T follicular helper cell (primary cell): Measurements from ENCODE around the gene NT5C2.
"Not testable (repeated sequence)": the region's sequence is repeated elsewhere in the genome, so short reads cannot be mapped to it uniquely, and the experiment has no call there.

Experiments used
- DNase-seq: peaks from one replicate; pipeline ENCODE4 v3.0.0-alpha.2; 2020; ENCODE audit warnings: low read depth

Gene NT5C2

DNA sequence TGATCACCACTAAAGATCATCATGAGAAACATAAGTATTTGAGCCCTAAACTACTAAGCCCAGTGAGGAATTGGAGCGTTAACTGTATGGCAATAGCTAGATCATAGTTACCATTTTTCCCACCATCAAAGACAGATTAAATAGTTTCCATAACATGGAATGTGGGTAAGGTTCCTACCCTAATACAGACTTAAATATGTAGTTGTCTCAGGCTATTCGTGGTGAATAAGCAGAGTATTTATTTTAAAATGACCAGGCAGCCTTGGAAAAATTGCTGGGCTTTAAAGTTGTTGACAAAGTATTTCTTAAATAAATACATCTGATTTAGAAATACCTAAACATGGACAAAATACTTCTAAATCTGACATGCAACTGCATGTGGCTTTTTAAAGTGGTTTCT lies 106.8 kb downstream of the NT5C2 start:
- DNase-seq, result no peak

DNA sequence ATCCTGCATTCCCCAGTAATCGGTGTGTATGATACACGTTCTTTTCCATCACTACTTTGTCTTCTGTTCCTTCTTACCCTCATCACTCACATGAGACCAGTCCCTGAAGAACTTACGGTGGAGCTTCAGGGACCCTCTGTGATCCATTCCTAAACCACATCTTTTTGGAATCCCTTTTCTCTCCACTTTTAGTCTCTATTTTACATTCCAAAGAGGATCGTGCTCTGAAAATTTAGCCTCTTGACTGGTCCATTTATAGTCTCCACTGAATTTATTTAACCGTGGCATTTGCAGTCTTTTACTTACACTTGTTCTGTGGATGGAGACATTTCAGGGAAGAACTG lies 109.1 kb downstream of the NT5C2 start:
- DNase-seq, result no peak

DNA sequence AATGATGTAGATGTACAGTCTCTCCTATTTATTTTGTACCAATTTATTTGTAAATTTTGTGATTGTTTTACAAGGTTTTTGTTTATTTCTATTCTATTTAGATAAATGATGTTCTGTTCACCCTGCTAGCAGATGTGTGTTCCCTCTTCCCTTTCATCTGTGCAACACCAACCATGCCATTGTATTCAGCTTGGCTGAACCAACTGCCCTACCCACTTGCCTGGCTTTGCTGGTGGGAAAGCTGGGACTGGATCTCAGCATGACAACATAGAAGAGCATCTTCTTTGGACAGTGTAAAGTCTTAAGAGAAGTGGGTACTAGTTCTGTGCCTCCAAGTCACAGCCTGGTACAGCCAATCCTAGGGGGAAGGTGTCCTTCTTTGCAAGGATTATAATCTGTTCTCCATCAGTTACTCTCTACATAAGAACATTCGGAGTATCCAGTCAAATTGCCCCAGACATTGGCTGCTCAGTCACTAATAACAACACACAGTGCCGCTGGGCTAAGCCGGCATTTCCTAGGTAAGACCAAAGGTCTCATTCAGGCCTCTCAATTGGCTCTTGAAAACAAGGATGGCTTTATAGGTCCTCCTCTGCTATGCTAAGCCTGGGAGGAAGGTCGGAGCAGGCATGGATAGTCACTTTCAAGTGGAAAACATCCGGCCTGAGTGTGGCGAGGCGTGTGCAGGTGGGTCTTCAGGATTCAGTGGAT lies 109.7 kb downstream of the NT5C2 start:
- DNase-seq, result no peak

DNA sequence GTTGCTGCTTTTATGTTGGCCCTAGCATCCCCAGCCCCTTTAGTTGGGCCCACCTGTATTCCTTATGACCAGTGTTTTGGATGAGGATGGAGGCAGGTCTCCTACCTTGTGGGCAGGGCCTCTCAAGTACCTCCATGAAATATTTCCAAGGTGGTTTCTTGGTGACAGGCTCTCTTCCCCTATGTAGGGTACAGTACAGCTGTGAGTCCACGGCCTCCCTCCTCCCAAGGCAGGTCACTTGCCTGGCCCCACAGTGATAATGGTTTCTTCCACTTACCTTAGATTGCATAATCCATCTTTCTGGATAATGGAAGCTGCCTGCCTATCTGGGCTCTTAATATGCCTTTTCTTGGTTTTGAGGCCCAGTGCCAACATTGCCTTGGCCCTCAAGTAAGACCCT lies 110.4 kb downstream of the NT5C2 start:
- no peak for DNase-seq

DNA sequence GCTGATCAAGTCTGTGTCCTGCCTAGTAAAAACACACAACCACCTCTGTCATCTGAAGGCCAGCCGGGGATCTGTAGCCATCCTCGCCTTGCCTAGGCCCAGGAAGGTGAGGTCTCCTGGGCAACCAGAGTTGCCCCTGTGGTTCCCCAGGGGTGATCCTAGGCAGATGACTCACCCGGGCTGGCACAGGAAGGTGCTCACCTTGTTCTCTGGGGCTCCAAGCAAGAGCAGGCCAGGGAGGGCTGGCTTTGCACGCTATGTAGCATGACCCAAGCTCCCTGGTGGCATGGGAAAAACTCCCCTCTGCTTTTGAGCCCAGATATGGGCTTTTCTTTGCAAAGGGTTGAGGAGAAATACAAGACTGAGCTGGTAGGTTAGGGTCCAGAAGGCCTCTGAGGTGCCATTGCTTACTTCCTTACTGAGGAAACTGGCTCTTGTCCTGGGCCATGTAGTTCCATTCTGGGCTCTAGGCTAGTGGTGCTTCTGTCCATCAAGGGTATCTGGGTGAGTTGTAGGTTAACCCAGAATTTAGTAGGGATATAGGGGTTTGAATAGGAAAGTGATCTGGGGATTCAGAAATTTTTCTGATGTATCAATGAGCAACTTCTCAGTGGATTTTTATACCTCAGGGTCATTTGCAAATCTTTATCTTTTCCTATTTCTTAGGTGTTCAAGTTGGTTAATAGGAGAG lies 112.0 kb downstream of the NT5C2 start:
- DNase-seq, result no peak

DNA sequence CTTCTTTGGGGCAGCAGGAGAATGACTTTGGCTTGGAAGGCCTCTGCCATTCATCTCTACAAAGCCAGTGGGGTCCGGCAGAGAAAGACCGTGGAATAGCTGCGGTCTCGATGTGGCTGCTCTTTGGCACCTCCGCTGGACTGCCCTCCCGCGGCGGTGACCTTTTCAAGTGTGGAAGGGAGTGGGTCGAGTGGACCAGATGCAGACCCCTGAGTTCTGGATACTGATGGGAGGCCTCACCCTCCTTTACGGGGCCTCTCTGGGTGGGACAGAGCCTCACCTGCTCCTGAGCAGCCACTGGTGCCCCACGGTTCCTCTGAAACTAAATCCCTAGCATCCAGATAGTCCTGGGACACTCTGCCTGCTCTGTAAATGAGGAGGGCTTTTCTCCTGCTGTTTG lies 113.1 kb downstream of the NT5C2 start:
- no peak for DNase-seq

DNA sequence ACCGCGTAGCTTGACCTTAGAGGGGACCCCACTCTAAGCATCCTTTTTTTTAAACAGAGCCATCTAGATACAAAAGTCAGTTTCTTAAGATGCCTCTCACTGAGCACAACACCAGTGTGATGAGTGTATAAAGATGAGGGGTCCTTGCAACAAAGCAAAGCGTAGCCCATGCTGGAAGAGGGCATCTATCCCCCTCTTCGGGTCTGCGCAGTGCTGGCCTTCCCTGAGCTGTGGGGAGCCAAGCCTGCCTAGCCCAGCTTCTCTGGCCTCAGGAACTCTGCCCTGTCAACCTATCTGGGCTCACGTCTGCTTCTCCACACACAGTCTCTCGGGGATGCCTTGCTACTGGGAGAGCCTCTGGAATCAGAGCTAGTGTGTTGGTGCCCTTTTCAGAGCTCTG lies 114.0 kb downstream of the NT5C2 start:
- DNase-seq, result no peak

DNA sequence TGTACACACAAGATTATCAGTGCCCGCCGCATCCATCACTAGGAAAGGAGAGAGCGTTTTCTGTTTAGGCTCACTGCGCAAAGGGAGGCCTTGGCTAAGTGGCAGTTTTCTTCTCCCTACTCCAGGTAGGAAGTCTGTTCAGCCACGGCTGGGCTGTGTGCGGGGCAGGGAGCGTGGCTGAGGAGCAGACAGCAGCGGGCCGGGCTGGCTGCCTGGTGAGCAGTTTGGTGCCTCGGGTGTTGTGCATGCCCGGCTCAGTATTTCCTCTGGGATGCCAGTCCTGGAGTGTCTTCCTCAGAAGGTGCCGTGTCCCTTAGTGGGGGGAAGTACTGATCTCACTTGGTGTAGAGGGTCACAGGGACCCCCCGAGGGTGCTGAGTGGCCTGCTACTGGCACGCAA lies 114.4 kb downstream of the NT5C2 start:
- DNase-seq, result no peak

DNA sequence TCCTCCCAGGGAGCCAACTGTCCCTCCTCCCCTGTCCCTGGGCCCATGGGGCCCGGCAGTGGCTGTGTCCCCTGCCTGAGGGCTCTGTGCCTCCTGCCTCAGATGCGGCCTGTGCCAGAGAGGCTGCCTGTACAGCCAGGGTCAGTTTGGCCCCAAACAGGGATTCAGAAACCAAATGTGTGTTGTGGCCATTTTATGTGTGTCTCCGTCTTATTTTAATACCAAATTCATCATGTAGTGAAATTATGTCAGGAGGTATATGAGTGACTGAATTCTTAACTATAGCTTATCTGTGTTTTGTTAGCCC lies 114.8 kb downstream of the NT5C2 start:
- no peak for DNase-seq

DNA sequence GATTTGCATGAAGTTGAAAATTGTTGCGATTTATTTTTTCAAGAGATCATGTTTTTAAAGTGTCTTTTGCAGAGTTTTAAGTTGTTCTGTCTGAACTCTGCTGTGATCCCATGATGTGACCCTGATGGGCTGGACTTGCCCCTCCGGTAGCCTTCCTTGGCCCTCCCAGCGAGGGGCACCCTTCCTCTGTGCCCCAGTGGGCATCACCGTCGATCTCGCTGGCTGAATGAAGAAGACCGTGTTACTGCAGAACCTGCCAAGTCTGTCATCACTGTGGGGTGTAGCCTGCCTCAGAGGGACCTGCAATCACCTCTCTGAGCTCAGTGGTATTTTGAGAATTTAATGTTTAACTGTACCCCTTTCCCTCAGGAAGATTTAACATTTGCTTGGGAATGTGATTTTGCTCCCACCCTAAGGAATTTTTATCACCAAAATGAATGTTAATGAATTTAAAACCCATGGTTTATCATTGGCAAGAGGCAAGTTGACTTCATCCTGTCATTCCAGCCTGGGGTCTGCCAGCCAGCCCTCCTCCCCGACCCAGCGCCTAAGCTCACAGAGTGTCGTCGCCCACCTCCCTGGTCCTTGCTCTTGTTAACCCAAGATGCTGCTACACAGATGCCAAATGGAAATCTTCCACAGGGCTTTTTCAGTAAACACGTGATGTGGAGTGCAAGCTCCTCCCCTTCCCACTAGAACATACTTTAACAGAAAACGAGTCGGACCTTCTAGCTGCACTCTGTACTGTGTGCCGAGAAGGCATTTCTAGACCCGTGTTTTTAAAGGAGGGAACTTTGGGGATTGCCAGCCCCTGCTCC lies 115.4 kb downstream of the NT5C2 start:
- DNase-seq, result no peak

DNA sequence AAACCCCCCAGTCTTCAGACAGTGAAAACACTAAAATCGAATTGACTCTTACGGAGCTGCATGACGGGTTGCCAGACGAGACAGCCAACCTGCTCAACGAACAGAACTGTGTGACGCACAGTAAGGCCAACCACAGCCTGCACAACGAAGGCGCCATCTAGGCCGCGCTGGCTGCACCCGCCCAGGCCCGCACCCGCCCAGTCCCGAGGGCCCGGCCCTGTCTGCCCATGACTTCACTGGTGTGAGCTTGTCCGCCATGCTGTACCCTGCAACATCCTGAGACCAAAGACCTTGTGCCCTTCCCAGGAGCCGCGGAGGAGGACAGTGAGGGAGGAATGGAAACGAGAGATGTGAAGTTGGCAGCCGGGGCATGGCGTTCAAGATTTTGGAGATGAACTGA lies 116.1 kb downstream of the NT5C2 start:
- no peak for DNase-seq

DNA sequence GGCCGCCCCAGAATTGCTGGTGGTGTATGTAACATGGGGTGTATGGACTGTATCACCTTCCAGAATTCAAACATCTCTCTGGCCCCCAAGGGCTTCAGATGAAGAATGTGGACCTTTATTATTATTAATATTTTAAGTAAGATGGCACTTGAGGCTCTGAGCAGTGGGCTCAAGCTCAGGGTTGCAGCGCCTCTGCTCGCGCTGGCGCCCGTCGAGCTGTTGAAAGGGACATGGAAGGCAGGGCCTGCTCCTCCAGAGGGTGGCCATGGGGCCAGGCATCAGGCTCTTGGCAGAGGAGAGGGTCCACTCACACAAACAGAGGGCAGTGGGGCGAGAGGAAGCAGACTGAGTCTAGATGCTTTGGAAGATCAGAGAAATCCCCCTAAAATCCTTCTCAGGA lies 120.2 kb downstream of the NT5C2 start:
- DNase-seq, result no peak

DNA sequence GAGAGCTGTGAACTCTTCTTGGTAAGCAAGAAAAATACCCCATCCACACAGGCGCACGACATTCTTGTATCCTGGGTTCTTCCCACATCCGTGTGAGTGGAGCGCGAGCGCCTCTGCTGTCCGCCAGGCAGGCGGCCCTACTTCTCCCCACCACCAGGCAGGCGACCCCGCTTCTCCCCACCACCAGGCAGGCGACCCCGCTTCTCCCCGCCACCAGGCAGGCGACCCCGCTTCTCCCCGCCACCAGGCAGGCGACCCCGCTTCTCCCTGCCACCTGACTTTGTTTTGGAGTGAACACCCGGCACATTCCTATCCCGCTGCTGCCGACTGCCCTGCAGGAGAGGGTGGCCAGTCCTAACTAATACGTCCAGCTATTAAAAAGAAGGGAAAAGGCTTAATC lies 120.8 kb downstream of the NT5C2 start:
- DNase-seq, result no peak

DNA sequence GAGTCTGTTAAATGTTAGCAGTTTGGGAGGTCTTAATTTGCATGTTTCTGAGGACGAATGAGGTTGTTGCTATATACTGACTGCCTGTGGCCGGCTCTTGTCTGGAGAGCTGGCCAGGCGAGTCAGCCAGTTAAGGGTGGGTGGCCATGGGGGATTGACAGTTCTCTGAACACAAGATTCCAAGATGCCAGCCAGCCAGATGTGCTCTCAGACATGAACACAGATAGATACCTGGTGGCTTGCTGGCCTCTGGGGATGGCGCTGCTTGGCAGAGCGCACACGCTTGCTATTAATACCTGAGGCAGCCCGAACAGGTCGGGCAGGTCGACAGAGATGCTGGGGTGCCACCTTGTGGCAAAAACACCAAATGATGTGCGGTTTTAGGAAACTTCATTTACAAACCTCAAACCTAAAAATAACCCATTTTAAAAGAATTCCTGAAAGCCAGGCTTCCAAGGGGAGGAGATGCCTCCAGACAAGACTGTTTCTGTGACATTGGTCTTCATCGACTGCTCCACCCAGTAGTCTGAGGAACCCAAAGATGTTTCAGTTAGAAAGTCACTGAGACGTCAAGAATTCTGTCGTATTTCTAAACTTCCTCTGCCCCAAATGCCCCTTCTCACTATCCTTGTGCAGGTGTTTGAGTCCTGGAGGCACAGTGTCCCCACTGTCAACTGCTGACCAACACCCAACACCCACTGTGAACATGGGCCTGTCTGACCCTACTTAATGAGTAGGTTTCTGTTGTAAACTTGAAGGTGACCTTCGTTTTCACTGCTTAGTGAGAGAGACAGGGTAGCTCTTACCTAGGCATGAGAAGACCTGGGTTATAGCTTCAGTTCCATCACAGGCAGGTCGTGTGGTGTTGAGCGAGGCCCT lies 123.4 kb downstream of the NT5C2 start:
- DNase-seq, result peak; percentile 56

DNA sequence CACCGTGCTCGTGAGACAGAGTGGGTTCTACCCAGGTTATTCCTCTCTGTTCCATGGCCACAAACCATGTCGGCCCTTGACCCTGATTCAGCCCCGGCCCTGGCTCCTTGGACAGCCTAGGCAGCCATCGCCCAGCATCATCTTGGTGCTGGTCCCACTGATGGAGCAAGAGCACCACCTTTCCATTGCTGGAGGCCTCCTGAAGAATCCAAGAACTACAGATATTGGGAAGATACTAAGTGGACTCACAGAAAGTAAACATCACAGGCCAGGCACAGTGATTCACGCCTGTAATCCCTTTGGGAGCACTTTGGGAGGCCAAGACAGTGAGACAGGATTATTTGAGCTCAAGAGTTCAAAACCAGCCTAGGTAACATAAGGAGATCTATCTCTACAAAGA lies 125.1 kb downstream of the NT5C2 start:
- DNase-seq, result no peak

DNA sequence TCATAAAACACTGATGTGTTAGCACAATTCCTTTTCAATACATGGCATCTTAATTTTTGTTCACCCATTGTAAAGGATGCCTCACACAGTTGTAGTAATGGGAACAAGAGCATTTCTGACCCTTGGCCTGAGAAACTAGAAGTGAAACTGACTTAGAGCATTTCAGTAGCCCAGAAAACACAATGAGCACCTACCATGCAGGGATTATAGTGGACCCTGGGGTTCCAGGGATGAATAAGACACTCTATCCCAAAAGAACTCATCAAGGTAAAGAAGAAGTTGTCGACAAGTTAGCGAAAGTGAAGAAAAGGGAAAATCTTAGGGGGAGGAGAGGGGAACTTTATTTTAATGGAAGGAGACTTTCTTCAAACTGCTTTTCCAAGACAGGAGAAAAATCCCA lies 125.6 kb downstream of the NT5C2 start:
- DNase-seq, result no peak

DNA sequence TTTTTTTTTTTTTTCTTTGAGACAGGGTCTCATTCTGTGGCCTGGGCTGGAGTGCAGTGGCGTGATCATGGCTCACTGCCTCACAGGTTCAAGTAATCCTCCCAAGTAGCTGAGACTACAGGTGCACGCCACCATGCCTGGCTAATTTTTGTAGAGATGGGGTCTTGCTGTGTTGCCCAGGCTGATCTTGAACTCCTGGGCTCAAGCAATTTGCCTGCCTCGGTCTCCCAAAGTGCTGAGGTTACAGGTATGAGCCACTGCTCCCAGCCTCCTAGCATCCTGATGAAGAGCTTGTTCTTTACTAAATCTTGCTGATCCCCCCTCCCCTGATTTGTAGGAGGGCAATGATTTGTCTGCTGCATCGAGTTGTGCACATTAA lies 126.0 kb downstream of the NT5C2 start:
- not testable (repeated sequence) for DNase-seq

DNA sequence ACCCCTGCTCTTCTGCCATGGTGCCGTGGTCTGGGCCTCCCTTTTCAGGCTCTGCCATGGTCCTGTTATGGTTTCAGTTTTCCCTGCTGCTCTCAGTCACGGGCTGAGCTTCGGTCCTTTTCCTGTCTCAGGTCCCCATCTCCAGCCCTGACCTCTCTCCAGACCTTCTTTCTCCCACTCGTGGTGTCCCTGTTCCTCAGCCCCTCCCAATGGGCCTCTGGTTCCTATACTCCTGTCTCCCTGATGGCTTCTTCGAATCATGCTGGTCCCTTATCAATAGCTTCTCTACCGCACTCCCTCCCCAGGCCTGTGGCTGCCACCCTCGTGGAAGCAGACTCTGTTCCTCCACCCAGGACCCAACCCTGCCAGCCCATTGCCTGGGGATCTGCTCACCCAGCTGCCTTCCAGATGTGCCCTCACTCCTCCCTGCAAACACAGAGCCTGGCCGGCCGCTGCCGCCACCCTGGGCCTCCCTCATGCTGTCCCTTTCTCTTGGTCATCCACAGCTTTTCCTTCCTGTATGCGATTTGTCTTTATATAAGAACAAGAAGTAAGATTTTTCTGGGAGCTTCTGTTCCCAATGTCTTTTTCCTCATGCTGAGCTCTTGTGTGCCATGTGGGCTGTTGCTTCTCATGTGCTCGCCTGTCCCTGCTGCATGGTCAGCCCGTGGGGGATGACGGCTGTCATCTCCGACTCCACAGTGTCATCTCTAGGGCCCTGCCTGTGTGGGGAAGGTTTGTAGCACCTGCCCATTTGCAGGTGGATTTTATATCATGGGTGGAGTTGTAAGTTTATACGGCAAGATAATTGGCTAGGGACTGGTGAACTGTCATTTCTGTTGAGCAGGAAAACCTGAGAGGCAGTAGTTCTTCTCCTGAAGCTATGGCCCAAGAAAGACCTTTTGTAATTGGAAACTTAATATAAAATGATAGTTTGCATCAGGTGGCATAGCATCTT lies 126.7 kb downstream of the NT5C2 start:
- DNase-seq, result no peak

DNA sequence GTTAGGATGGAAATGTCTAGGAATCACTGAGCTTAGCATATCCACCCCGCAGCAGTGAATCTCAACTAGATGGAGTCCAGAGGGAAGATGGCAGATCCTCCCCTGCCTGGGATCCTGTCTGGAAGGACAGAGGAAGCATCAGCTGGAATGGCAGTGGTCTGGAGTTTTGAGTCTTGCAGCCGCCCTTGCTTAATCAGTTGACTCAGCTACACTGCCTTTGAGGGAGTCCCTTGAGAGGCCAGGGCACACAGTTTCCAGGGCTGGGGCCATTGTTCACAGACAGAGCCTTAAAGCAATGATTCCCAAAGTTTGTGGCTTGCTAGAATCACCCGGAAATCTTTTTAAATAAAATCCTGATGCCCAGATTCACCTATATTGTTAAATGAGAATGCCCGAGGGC lies 128.1 kb downstream of the NT5C2 start:
- no peak for DNase-seq

DNA sequence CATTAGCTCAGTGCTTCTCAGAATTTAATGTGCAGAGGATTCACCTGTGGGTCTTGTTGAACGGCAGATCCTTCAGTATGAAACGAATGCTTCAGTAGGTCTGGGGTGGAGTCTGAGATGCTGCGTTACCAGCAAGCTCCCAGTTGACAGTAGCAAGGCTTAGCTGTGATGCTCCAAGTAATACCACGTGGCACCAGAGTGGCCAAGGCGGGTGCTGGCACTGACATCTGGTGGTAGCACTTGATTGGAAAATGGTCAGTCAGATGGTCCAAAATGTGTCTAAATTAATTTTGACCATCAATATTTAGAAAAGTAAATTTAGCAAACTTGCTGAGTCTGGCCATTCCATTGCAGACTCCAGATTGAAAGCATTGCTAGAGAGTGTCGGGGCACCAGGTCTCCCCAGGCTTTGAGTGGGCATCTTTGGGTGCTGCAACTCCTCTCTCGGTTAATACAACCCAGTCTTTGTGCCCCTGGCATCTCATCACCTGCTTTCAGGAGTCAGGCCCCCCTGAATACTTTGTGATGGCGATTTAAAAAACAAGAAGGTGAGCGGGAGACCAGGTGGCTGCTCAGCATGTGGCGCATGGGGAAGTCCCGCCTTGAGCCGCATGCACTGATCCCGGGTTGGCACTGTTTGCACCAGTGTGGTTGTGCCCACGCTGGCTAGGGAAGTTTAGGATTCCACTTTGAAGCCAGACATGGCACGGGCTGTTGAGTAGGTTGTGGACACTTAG lies 130.1 kb downstream of the NT5C2 start:
- no peak for DNase-seq

DNA sequence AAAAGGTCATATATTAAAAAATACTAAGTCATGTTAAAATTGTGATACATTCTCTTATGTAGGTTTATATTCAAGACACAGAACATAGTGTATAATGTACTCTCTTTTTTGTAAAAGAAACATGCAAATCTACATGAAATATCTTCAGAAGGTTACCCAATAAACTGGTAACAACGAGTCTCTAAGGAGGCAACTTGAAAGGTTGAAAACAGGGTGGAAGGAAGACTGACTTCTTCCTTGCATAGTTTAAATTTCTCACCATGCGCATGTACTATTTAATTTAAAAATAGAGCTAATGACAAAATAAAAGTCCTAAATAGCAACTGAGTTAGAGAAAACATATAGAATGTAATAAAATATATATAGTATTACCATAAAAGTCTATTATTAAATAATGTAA lies 132.5 kb downstream of the NT5C2 start:
- no peak for DNase-seq
